ENCODE measurements around the gene GLMP. TPM values are rescaled to one million over a fixed set of nuclear protein-coding genes. Genes with fewer than 3 reads are reported as not detected.

Gene GLMP
- total and polyA plus RNA-seq, 2 donors (not counting 1 experiment from before 2014, with no cell fraction given) = 10.2 to 21.2 TPM

DNA sequence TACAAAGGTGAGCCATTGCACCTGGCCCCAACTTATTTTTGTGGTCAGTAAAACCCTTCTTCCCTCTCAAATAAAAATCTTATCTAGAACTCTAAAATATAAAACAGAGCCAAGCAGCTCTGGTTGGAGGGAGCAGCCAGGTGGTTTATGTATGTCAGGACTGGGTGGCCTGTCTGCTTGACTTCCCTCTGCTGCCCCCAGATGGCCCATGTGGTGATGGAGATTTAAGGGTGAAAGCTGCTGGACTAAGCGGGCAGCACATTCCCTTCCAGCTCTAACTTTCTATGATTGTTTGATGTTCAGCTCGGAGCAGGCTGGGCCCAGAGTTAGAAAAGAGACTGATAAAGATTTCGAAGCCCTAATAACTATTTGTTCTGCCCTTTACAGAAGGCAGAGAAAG lies 35.7 kb downstream of the GLMP start:
- H3K4me1 ChIP-seq (ENCODE audit: control insufficient read depth in 2 of 2, insufficient read depth in 2 of 2, low read length in 2 of 2) = no peaks in the 10 kb centered on the region
- WGBS (ENCODE audit: insufficient coverage) = no CpG with 5 or more reads among the region's 3 CpGs
- DNase-seq (no peak), ATAC-seq (ENCODE audit: low read depth) (no peak)
- H3K9me3 ChIP-seq (ENCODE audit: control extremely low read depth in 1 of 3, control insufficient read depth in 2 of 3, insufficient read depth in 1 of 3, low read length in 2 of 3) = no peaks in the 10 kb centered on the region
- Mint-ChIP-seq H3K4me3 (no peak overlapping the region), H3K27me3 (no peaks in the 10 kb centered on the region), H3K9me3 (ENCODE audit: insufficient read depth) (no peaks in the 10 kb centered on the region), H3K4me1 (no peaks in the 10 kb centered on the region), H3K27ac (no peak overlapping the region)
- ChIA-PET POLR2A (no interaction called here), CTCF (no interaction called here)
- H2AFZ ChIP-seq (ENCODE audit: insufficient read depth, low read depth, low read length, poor library complexity, severe bottlenecking) = no peak overlapping the region
- H3K27me3 ChIP-seq (replicated peaks in 1 of 4; ENCODE audit: control extremely low read depth in 1 of 4, control insufficient read depth in 3 of 4, insufficient read depth in 4 of 4, low read length in 3 of 4) = no peaks in the 10 kb centered on the region
- TF ChIP-seq EZH2 (IDR thresholded peaks at IDR 0.05; ENCODE audit: borderline replicate concordance, insufficient read depth, low read depth, low read length, poor library complexity, severe bottlenecking) = no peak
- TF ChIP-seq, protein P1, sequence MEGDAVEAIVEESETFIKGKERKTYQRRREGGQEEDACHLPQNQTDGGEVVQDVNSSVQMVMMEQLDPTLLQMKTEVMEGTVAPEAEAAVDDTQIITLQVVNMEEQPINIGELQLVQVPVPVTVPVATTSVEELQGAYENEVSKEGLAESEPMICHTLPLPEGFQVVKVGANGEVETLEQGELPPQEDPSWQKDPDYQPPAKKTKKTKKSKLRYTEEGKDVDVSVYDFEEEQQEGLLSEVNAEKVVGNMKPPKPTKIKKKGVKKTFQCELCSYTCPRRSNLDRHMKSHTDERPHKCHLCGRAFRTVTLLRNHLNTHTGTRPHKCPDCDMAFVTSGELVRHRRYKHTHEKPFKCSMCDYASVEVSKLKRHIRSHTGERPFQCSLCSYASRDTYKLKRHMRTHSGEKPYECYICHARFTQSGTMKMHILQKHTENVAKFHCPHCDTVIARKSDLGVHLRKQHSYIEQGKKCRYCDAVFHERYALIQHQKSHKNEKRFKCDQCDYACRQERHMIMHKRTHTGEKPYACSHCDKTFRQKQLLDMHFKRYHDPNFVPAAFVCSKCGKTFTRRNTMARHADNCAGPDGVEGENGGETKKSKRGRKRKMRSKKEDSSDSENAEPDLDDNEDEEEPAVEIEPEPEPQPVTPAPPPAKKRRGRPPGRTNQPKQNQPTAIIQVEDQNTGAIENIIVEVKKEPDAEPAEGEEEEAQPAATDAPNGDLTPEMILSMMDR (IDR thresholded peaks at IDR 0.05) = no peak
- intact Hi-C loops (cut with micrococcal nuclease) = no loop called here
- H3K36me3 ChIP-seq (replicated peaks in 1 of 2; ENCODE audit: control extremely low read depth in 1 of 2, control insufficient read depth in 1 of 2, extremely low read depth in 1 of 2, insufficient read depth in 2 of 2, low read length in 1 of 2) = peaks cover 4 to 75% of the 10 kb centered on the region in 2 experiments
- H3K4me3 ChIP-seq (ENCODE audit: control extremely low read depth in 1 of 5, extremely low read depth in 1 of 5, insufficient read depth in 1 of 5, low read depth in 2 of 5, low read length in 4 of 5) = no peak overlapping the region
- H3K79me2 ChIP-seq (ENCODE audit: control insufficient read depth, insufficient read depth, low read length) = no peaks in the 10 kb centered on the region
- H3K9ac ChIP-seq (ENCODE audit: low read length) = no peak overlapping the region
- H3K4me2 ChIP-seq (replicated peaks; ENCODE audit: low read depth, low read length, poor library complexity, severe bottlenecking) = no peak overlapping the region
- H4K20me1 ChIP-seq (ENCODE audit: control insufficient read depth, insufficient read depth, low read length, poor library complexity, severe bottlenecking) = no peaks in the 10 kb centered on the region
- no peak overlapping the region for H3K27ac ChIP-seq (ENCODE audit: low read length in 2 of 2)

DNA sequence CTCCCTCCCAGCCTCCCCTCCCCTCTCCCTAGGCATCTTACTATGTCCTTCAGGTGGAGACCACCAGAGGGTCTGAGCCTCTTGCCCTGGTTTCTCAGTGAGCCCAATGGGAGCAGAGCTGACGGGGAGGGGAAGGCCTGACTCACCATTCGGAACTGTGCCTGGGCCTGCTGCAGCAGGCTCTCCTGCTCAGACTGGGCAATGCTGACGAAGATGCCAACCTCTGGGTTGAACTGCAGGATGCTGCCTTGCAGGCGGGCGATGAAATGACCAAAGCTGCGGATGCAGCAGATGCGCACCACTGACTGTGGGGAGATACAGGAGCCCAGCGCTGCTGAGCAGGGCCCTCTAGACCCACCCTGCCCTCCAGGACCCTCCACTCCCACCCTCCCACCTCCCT lies 36.6 kb downstream of the GLMP start:
- CTCF ChIA-PET = no interaction called here

More for the DNA sequence above, 36.6 kb downstream of the GLMP start:
- POLR2A ChIA-PET = no interaction called here
- Histone ChIP-seq H4K20me1 (ENCODE audit: control insufficient read depth, insufficient read depth, low read length, poor library complexity, severe bottlenecking) (no peaks in the 10 kb centered on the region), H3K79me2 (ENCODE audit: control insufficient read depth, insufficient read depth, low read length) (no peaks in the 10 kb centered on the region), H3K27ac (ENCODE audit: low read length in 2 of 2) (no peak overlapping the region), H3K9me3 (ENCODE audit: control extremely low read depth in 1 of 3, control insufficient read depth in 2 of 3, insufficient read depth in 1 of 3, low read length in 2 of 3) (no peaks in the 10 kb centered on the region), H3K9ac (ENCODE audit: low read length) (no peak overlapping the region), H3K4me1 (ENCODE audit: control insufficient read depth in 2 of 2, insufficient read depth in 2 of 2, low read length in 2 of 2) (no peaks in the 10 kb centered on the region), H3K4me2 (replicated peaks; ENCODE audit: low read depth, low read length, poor library complexity, severe bottlenecking) (no peak overlapping the region), H3K27me3 (replicated peaks in 1 of 4; ENCODE audit: control extremely low read depth in 1 of 4, control insufficient read depth in 3 of 4, insufficient read depth in 4 of 4, low read length in 3 of 4) (no peaks in the 10 kb centered on the region), H2AFZ (ENCODE audit: insufficient read depth, low read depth, low read length, poor library complexity, severe bottlenecking) (no peak overlapping the region), H3K36me3 (replicated peaks in 1 of 2; ENCODE audit: control extremely low read depth in 1 of 2, control insufficient read depth in 1 of 2, extremely low read depth in 1 of 2, insufficient read depth in 2 of 2, low read length in 1 of 2) (peaks cover 4 to 76% of the 10 kb centered on the region in 2 experiments), H3K4me3 (ENCODE audit: control extremely low read depth in 1 of 5, extremely low read depth in 1 of 5, insufficient read depth in 1 of 5, low read depth in 2 of 5, low read length in 4 of 5) (no peak overlapping the region)
- ATAC-seq (ENCODE audit: low read depth) = no peak
- Mint-ChIP-seq H3K27ac (no peak overlapping the region), H3K27me3 (no peaks in the 10 kb centered on the region), H3K4me3 (no peak overlapping the region), H3K4me1 (no peaks in the 10 kb centered on the region), H3K9me3 (ENCODE audit: insufficient read depth) (no peaks in the 10 kb centered on the region)
- TF ChIP-seq EZH2 (IDR thresholded peaks at IDR 0.05; ENCODE audit: borderline replicate concordance, insufficient read depth, low read depth, low read length, poor library complexity, severe bottlenecking) = no peak
- TF ChIP-seq, protein P1 (IDR thresholded peaks at IDR 0.05) = no peak
- intact Hi-C loops (cut with micrococcal nuclease) = no loop called here
- 92% methylated on average over 6 of the region's 8 CpGs for WGBS (ENCODE audit: insufficient coverage)
- DNase-seq = no peak
